Spleen (tissue), 11 donors: Measurements from ENCODE around the gene TIGAR. TPM values are rescaled to one million over a fixed set of nuclear protein-coding genes. Genes with fewer than 3 reads are reported as not detected.

Source experiments
- DNase-seq: peaks from one replicate; pipeline ENCODE4 v3.0.0-alpha.2; 2020
- H3K27ac ChIP-seq, 8 donors: fragments of 200-600 bp; sonication (generic) in 7 of 8; 1 replicate in 4 of 8; 2 replicates in 4 of 8; pipeline versions ENCODE4 v1.5.0 to v1.8.0; 2016 to 2021; ENCODE audit warnings: inconsistent platforms in 4 of 8, mild to moderate bottlenecking in 4 of 8, moderate library complexity in 1 of 8
- H3K27me3 ChIP-seq, 7 donors: fragments of 200-600 bp; sonication (generic) in 6 of 7; replicated peaks in 1 of 7; 1 replicate in 4 of 7; 2 replicates in 3 of 7; pipeline versions ENCODE4 v1.5.0 to v1.8.0; 2016 to 2021; ENCODE audit warnings: inconsistent platforms in 3 of 7, mild to moderate bottlenecking in 1 of 7
- H3K36me3 ChIP-seq, 6 donors: fragments of 200-600 bp; sonication (generic) in 5 of 6; 1 replicate in 4 of 6; 2 replicates in 2 of 6; pipeline versions ENCODE4 v1.5.0 to v1.8.0; 2016 to 2021; ENCODE audit warnings: inconsistent platforms in 2 of 6
- H3K4me1 ChIP-seq, 6 donors: fragments of 200-600 bp; sonication (generic) in 5 of 6; 1 replicate in 3 of 6; 2 replicates in 3 of 6; pipeline versions ENCODE4 v1.5.0 to v1.8.0; 2016 to 2021; ENCODE audit warnings: inconsistent platforms in 3 of 6
- H3K4me3 ChIP-seq, 8 donors: fragments of 200-600 bp; sonication (generic) in 7 of 8; 1 replicate in 4 of 8; 2 replicates in 4 of 8; pipeline versions ENCODE4 v1.5.0 to v1.8.0; 2016 to 2021; ENCODE audit warnings: inconsistent platforms in 4 of 8, mild to moderate bottlenecking in 4 of 8, moderate library complexity in 2 of 8
- H3K9me3 ChIP-seq, 8 donors: fragments of 200-600 bp; sonication (generic) in 7 of 8; 1 replicate in 4 of 8; 2 replicates in 4 of 8; pipeline versions ENCODE4 v1.5.0 to v1.8.0; 2016 to 2021; ENCODE audit warnings: inconsistent platforms in 4 of 8
- CTCF ChIP-seq, 11 experiments: fragments of 200-600 bp in 7 of 11; fragments of 450-650 bp in 4 of 11; sonication (generic) in 4 of 11; IDR thresholded peaks in 8 of 11; conservative IDR thresholded peaks in 3 of 11; 1 replicate in 7 of 11; 2 replicates in 4 of 11; pipeline versions ENCODE4 v1.4.0 to v1.8.0; 2016 to 2021; ENCODE audit warnings: antibody characterized with exemption in 11 of 11, inconsistent platforms in 4 of 11, mild to moderate bottlenecking in 1 of 11
- POLR2A ChIP-seq, 3 donors: fragments of 450-650 bp; IDR thresholded peaks; one replicate each; pipeline ENCODE4 v1.5.1; 2017; ENCODE audit warnings: antibody characterized with exemption in 3 of 3, mild to moderate bottlenecking in 1 of 3
- POLR2AphosphoS5 ChIP-seq, 3 donors: sonication (generic); formaldehyde crosslinking; IDR thresholded peaks; one replicate each; pipeline ENCODE4 v1.5.1; 2017; ENCODE audit warnings: antibody characterized with exemption in 3 of 3
- WGBS, 5 donors: extraction: QIAGEN DNeasy Blood & Tissue Kit in 3 of 5; methylation state at CpG; one replicate each; pipeline versions ENCODE4 v1.1.5 to v1.1.7; 2013 to 2018; 5-methylcytosine and 5-hydroxymethylcytosine counted together
- intact Hi-C: fragments of 100-400 bp; cut with DNase I; formaldehyde crosslinking; loops from one replicate; pipeline ENCODE4 v1.15.0; 2023; ENCODE audit warnings: low total_unique reads
- polyA plus RNA-seq, 3 donors: library from polyadenylated mRNA; stranded (reverse); fragments of 200-250 nt; gene quantifications; one replicate each; pipeline ENCODE4 v1.2.1, GENCODE V29; 2013
- total RNA-seq, 7 donors: library from RNA; depleted of rRNA in 3 of 7; stranded (reverse); fragments of >200 nt in 3 of 7; fragmentation: NEBNext Ultra II Directional in 4 of 7; extraction: Animal tissue kit (Norgen Biotek cat#: 25700) in 4 of 7; gene quantifications; one replicate each; pipeline versions ENCODE4 v1.1.0 to v1.2.1, GENCODE V29; 2016 to 2021
- donor health status: healthy with polysubstance abuse.
- donor health status: DM: no; HTN: no; CAD: no; lungs with moderate emphysema.
- donor health status: DM: no; HTN: no; CAD: no.
- donor health status: Bipolar disorder and iron deficiency.
- donor health status: healthy.
- donor health status: DM: no; HTN: no; CAD: no.
- donor health status: DM: yes; HTN: yes; CAD: no.

TIGAR gene
- total and polyA plus RNA-seq, 10 donors = 4.5 to 16.7 (median 11.5) TPM

GRCh38 chr12:4366090-4366489 is 45.1 kb downstream of the TIGAR start:
- H3K4me3 ChIP-seq = no peak overlapping the region
- peaks cover 0 to 28% (median 0%) of the 10 kb centered on the region in 7 donors for H3K27me3 ChIP-seq
- intact Hi-C loops = no loop called here
- no peak for TF ChIP-seq POLR2AphosphoS5 (IDR thresholded peaks at IDR 0.05)
- TF ChIP-seq POLR2A (IDR thresholded peaks at IDR 0.05) = no peak
- TF ChIP-seq CTCF (IDR thresholded peaks at IDR 0.05 in 8 of 11, conservative IDR thresholded peaks at IDR 0.05 in 3 of 11) = no peak
- no peaks in the 10 kb centered on the region for H3K36me3 ChIP-seq
- DNase-seq = no peak
- no peaks in the 10 kb centered on the region for H3K4me1 ChIP-seq
- WGBS, 5 donors = 89 to 92% (median 91%) methylated on average over 2 of the region's 2 CpGs
- H3K27ac ChIP-seq = no peak overlapping the region
- no peaks in the 10 kb centered on the region for H3K9me3 ChIP-seq

GRCh38 chr12:4369548-4369947 is 48.5 kb downstream of the TIGAR start:
- Histone ChIP-seq H3K36me3 (no peaks in the 10 kb centered on the region), H3K27me3 (peaks cover 0 to 36% (median 0%) of the 10 kb centered on the region in 7 donors), H3K27ac (no peak overlapping the region), H3K9me3 (no peaks in the 10 kb centered on the region), H3K4me1 (no peaks in the 10 kb centered on the region), H3K4me3 (no peak overlapping the region)
- TF ChIP-seq POLR2A (IDR thresholded peaks at IDR 0.05) (no peak), CTCF (IDR thresholded peaks at IDR 0.05 in 8 of 11, conservative IDR thresholded peaks at IDR 0.05 in 3 of 11) (no peak), POLR2AphosphoS5 (IDR thresholded peaks at IDR 0.05) (no peak)
- intact Hi-C loops = no loop called here
- DNase-seq = no peak
- 91 to 93% (median 92%) methylated on average over 4 of the region's 4 CpGs for WGBS, 5 donors

GRCh38 chr12:4370265-4370664 is 49.3 kb downstream of the TIGAR start:
- WGBS, 5 donors = 86 to 97% (median 94%) methylated on average over 12 to 31 of the region's 31 CpGs
- intact Hi-C loops = no loop called here
- no peak for TF ChIP-seq CTCF (IDR thresholded peaks at IDR 0.05 in 8 of 11, conservative IDR thresholded peaks at IDR 0.05 in 3 of 11)
- TF ChIP-seq POLR2AphosphoS5 (IDR thresholded peaks at IDR 0.05) = no peak
- no peak for TF ChIP-seq POLR2A (IDR thresholded peaks at IDR 0.05)
- no peak overlapping the region for H3K27ac ChIP-seq
- no peak for DNase-seq
- H3K9me3 ChIP-seq = no peaks in the 10 kb centered on the region
- peaks cover 0 to 33% (median 0%) of the 10 kb centered on the region in 7 donors for H3K27me3 ChIP-seq
- no peaks in the 10 kb centered on the region for H3K4me1 ChIP-seq
- no peak overlapping the region for H3K4me3 ChIP-seq
- no peaks in the 10 kb centered on the region for H3K36me3 ChIP-seq

- no peak overlapping the region for H3K27ac ChIP-seq
- WGBS, 5 donors = 85 to 96% (median 93%) methylated on average over 2 of the region's 2 CpGs
- H3K27me3 ChIP-seq = peaks cover 0 to 27% (median 1%) of the 10 kb centered on the region in 7 donors
- no peaks in the 10 kb centered on the region for H3K36me3 ChIP-seq
- no peak for DNase-seq
- H3K4me3 ChIP-seq = no peak overlapping the region
- intact Hi-C loops = no loop called here
- no peaks in the 10 kb centered on the region for H3K4me1 ChIP-seq
- no peak for TF ChIP-seq POLR2A (IDR thresholded peaks at IDR 0.05)
- TF ChIP-seq CTCF (IDR thresholded peaks at IDR 0.05 in 8 of 11, conservative IDR thresholded peaks at IDR 0.05 in 3 of 11) = no peak
- no peak for TF ChIP-seq POLR2AphosphoS5 (IDR thresholded peaks at IDR 0.05)
- H3K9me3 ChIP-seq = no peaks in the 10 kb centered on the region
These were observed 51.6 kb downstream of the TIGAR start for GRCh38 chr12:4372653-4373052.
